ENCODE results near the gene FRMD4A.

Gene FRMD4A

GRCh38 chr10:14026325-14026724, 304.4 kb downstream of the FRMD4A start:
- Mint-ChIP-seq H3K4me1 (peaks cover 50% of the 10 kb centered on the region), H3K27ac (peak overlapping the region; percentile 82 to 86 (median 83)), H3K27me3 (ENCODE audit: low read depth) (no peaks in the 10 kb centered on the region), H3K36me3 (ENCODE audit: low read depth) (no peaks in the 10 kb centered on the region), H3K9me3 (peaks cover 2% of the 10 kb centered on the region), H3K4me3 (no peak overlapping the region)
- TF ChIP-seq CTCF (IDR thresholded peaks at IDR 0.05; ENCODE audit: unreplicated experiment in 3 of 3): no peak

GRCh38 chr10:14025283-14026189, 305.2 kb downstream of the FRMD4A start:
- no peaks in the 10 kb centered on the region for H3K36me3 Mint-ChIP-seq (ENCODE audit: low read depth)
- TF ChIP-seq CTCF (IDR thresholded peaks at IDR 0.05; ENCODE audit: unreplicated experiment in 3 of 3): no peak
- H3K27me3 Mint-ChIP-seq (ENCODE audit: low read depth): no peaks in the 10 kb centered on the region
- H3K4me3 Mint-ChIP-seq: no peak overlapping the region
- peaks cover 52% of the 10 kb centered on the region for H3K4me1 Mint-ChIP-seq
- H3K27ac Mint-ChIP-seq: peak overlapping the region; percentile 82 to 86 (median 83)
- H3K9me3 Mint-ChIP-seq: no peaks in the 10 kb centered on the region

- Mint-ChIP-seq H3K4me1 (peaks cover 60% of the 10 kb centered on the region), H3K4me3 (no peak overlapping the region), H3K27me3 (ENCODE audit: low read depth) (no peaks in the 10 kb centered on the region), H3K36me3 (ENCODE audit: low read depth) (peaks cover 5% of the 10 kb centered on the region), H3K9me3 (peaks cover 4% of the 10 kb centered on the region), H3K27ac (peak overlapping the region; percentile 7 to 82 (median 46))
- TF ChIP-seq CTCF (IDR thresholded peaks at IDR 0.05; ENCODE audit: unreplicated experiment in 3 of 3): no peak
These were observed 306.2 kb downstream of the FRMD4A start for GRCh38 chr10:14024329-14025202.

- TF ChIP-seq CTCF (IDR thresholded peaks at IDR 0.05; ENCODE audit: unreplicated experiment in 3 of 3): no peak
- peak overlapping the region; percentile 46 to 82 (median 56) for H3K27ac Mint-ChIP-seq
- H3K4me3 Mint-ChIP-seq: peak overlapping the region in 2 of 3 experiments; percentile 0 to 6
- peaks cover 8% of the 10 kb centered on the region for H3K36me3 Mint-ChIP-seq (ENCODE audit: low read depth)
- peaks cover 62% of the 10 kb centered on the region for H3K4me1 Mint-ChIP-seq
- no peaks in the 10 kb centered on the region for H3K27me3 Mint-ChIP-seq (ENCODE audit: low read depth)
- H3K9me3 Mint-ChIP-seq: peaks cover 6% of the 10 kb centered on the region
These were observed 306.9 kb downstream of the FRMD4A start for GRCh38 chr10:14023673-14024328.

- peaks cover 67% of the 10 kb centered on the region for H3K4me1 Mint-ChIP-seq
- peak overlapping the region; percentile 46 to 82 (median 64) for H3K27ac Mint-ChIP-seq
- H3K4me3 Mint-ChIP-seq: peak overlapping the region in 2 of 3 experiments; percentile 0 to 6
- H3K27me3 Mint-ChIP-seq (ENCODE audit: low read depth): no peaks in the 10 kb centered on the region
- peaks cover 11% of the 10 kb centered on the region for H3K9me3 Mint-ChIP-seq
- peaks cover 14% of the 10 kb centered on the region for H3K36me3 Mint-ChIP-seq (ENCODE audit: low read depth)
- no peak for TF ChIP-seq CTCF (IDR thresholded peaks at IDR 0.05; ENCODE audit: unreplicated experiment in 3 of 3)
These were observed 307.6 kb downstream of the FRMD4A start for GRCh38 chr10:14022954-14023672.

All from nephron (organoid).